Activated gamma-delta T cell treated with Interleukin-2 at 50 U/mL for 16 hours (primary cell): Measurements from ENCODE around the gene DLEC1.
"Not testable (repeated sequence)": the region's sequence is repeated elsewhere in the genome, so short reads cannot be mapped to it uniquely, and the experiment has no call there.

Experiments used
- DNase-seq: peaks from one replicate; pipeline ENCODE4 v3.0.0-alpha.2; 2020

DLEC1 gene

GRCh38 chr3:38142959-38143358 is 104.0 kb downstream of the DLEC1 start:
- no peak for DNase-seq

- DNase-seq = no peak
These were observed 104.5 kb downstream of the DLEC1 start for GRCh38 chr3:38143511-38143910.

- DNase-seq = no peak
These were observed 107.5 kb downstream of the DLEC1 start for GRCh38 chr3:38146504-38146903.

- DNase-seq = no peak
These were observed 108.4 kb downstream of the DLEC1 start for GRCh38 chr3:38147421-38147820.

- no peak for DNase-seq
These were observed 109.4 kb downstream of the DLEC1 start for GRCh38 chr3:38148311-38148882.

- no peak for DNase-seq
These were observed 110.7 kb downstream of the DLEC1 start for GRCh38 chr3:38149708-38150107.

- DNase-seq = no peak
These were observed 111.9 kb downstream of the DLEC1 start for GRCh38 chr3:38150780-38151528.

GRCh38 chr3:38151667-38152265 is 112.8 kb downstream of the DLEC1 start:
- no peak for DNase-seq

GRCh38 chr3:38152609-38153008 is 113.6 kb downstream of the DLEC1 start:
- DNase-seq = no peak

GRCh38 chr3:38153221-38153620 is 114.2 kb downstream of the DLEC1 start:
- DNase-seq = no peak

GRCh38 chr3:38154033-38154494 is 115.1 kb downstream of the DLEC1 start:
- no peak for DNase-seq

GRCh38 chr3:38154625-38155255 is 115.7 kb downstream of the DLEC1 start:
- DNase-seq = no peak

GRCh38 chr3:38155825-38156224 is 116.8 kb downstream of the DLEC1 start:
- no peak for DNase-seq

GRCh38 chr3:38157117-38157516 is 118.1 kb downstream of the DLEC1 start:
- no peak for DNase-seq

- no peak for DNase-seq
These were observed 118.6 kb downstream of the DLEC1 start for GRCh38 chr3:38157595-38157994.

- no peak for DNase-seq
These were observed 119.5 kb downstream of the DLEC1 start for GRCh38 chr3:38158472-38158871.

GRCh38 chr3:38160704-38161103 is 121.7 kb downstream of the DLEC1 start:
- DNase-seq = not testable (repeated sequence)

- no peak for DNase-seq
These were observed 124.3 kb downstream of the DLEC1 start for GRCh38 chr3:38163117-38163840.

GRCh38 chr3:38163841-38164642 is 125.0 kb downstream of the DLEC1 start:
- DNase-seq = no peak

- no peak for DNase-seq
These were observed 125.6 kb downstream of the DLEC1 start for GRCh38 chr3:38164643-38164951.

GRCh38 chr3:38164952-38165721 is 126.1 kb downstream of the DLEC1 start, which contains the start of gene OXSR1:
OXSR1 (plus strand) TSS chr3:38165537; CDS start chr3:38165877, 340 bp downstream.
- DNase-seq = peak; percentile 95
